HepG2 (cell line): ENCODE data around the gene ARHGEF7. TPM values are rescaled to one million over a fixed set of nuclear protein-coding genes. Genes with fewer than 3 reads are reported as not detected.

Source experiments
- AHDC1 ChIP-seq: sonication (generic); formaldehyde crosslinking; IDR thresholded peaks from 2 replicates; pipeline ENCODE4 v1.5.1; 2020; ENCODE audit warnings: mild to moderate bottlenecking, missing genetic modification reagents, borderline replicate concordance
- HDAC2 ChIP-seq: sonication (generic); formaldehyde crosslinking; IDR thresholded peaks from 2 replicates; pipeline ENCODE4 v1.4.0; 2020; ENCODE audit warnings: missing genetic modification reagents
- RNF219 ChIP-seq: sonication (generic); formaldehyde crosslinking; IDR thresholded peaks from 2 replicates; pipeline ENCODE4 v1.5.0; 2020; ENCODE audit warnings: mild to moderate bottlenecking, missing genetic modification reagents
- TAF1 ChIP-seq: sonication (generic); formaldehyde crosslinking; IDR thresholded peaks from 2 replicates; pipeline ENCODE4 v1.4.0; 2020; ENCODE audit warnings: missing genetic modification reagents
- TMF1 ChIP-seq: sonication (generic); formaldehyde crosslinking; IDR thresholded peaks from 2 replicates; pipeline ENCODE4 v1.8.1; 2022; ENCODE audit warnings: low read depth, missing genetic modification reagents
- ZFP62 ChIP-seq: sonication (generic); formaldehyde crosslinking; IDR thresholded peaks from 2 replicates; pipeline ENCODE4 v1.4.0; 2020; ENCODE audit warnings: missing genetic modification reagents
- ZMYM4 ChIP-seq: sonication (generic); formaldehyde crosslinking; IDR thresholded peaks from 2 replicates; pipeline ENCODE4 v1.8.1; 2023; ENCODE audit warnings: mild to moderate bottlenecking, missing genetic modification reagents
- ZNF407 ChIP-seq: sonication (generic); formaldehyde crosslinking; IDR thresholded peaks from one replicate; pipeline ENCODE4 v1.5.1; 2020; ENCODE audit warnings: mild to moderate bottlenecking, missing genetic modification reagents; ENCODE audit errors: not compliant biosample characterization
- ZNF619 ChIP-seq: sonication (generic); formaldehyde crosslinking; IDR thresholded peaks from 2 replicates; pipeline ENCODE4 v1.4.0; 2020; ENCODE audit warnings: mild to moderate bottlenecking, missing genetic modification reagents
- ZNF792 ChIP-seq: IDR thresholded peaks from 2 replicates; pipeline ENCODE4 v1.6.1; 2016
- polyA plus RNA-seq, 8 experiments: library from polyadenylated mRNA; depleted of rRNA in 3 of 8; stranded (reverse) in 7 of 8; unstranded in 1 of 8; fragments of >200 nt; fragmentation: Illumina TruSeq in 4 of 8; extraction: Trizol in 4 of 8; gene quantifications; 2 replicates each; pipeline versions ENCODE4 v1.2.1 to v1.2.3, GENCODE V29; 2011 to 2016; ENCODE audit warnings: low read depth in 4 of 8, missing spikeins in 1 of 8, mixed read lengths in 1 of 8; ENCODE audit not compliant: insufficient read depth in 1 of 8
- total RNA-seq, 5 experiments: library from RNA; depleted of rRNA; stranded (reverse); fragments of >200 nt; fragmentation: Illumina TruSeq; extraction: Trizol; gene quantifications; 2 replicates each; pipeline ENCODE4 v1.2.3, GENCODE V29; 2016; ENCODE audit warnings: low read depth in 1 of 5

Gene ARHGEF7
- total and polyA plus RNA-seq, 2 of the 13 experiments (the other 11 are each of a cell fraction or from before 2014, with no cell fraction given), result 15.7 to 22.3 TPM

DNA sequence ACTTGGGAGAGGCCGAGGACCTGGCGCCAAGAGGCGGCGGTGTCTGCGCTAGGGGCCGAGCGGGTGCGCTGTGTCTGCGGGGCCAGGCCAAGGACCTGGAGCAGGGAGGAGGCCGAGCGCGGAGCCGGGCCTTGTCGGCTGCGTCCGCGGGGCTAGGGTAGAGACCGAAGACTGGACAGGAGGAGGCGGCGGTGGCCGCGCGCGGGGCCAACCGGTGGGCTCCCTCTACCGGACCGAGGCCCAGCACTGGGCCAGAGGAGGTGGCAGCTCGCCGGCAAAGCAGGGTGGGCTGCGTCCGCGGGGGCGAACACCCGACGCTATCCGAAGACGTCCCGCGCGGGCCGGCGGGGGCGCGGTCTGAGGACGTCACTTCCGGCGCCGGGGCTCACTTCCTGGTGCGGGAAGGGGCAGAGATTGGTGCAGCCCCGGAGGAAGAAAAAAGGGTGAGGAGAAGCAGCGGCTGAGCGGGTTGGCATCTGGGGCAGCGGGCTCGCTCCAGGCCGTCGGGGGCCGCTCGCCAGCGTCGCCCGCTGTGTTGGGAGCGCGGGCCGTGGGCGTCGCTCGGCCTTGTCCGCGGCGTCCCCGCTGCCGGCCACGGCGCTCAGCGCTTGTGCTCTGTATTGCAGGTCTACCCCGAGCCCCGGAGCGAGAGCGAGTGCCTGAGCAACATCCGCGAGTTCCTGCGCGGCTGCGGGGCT is 38.3 kb downstream of the ARHGEF7 start (continued):
- TF ChIP-seq ZNF407 (CRISPR knock-in tag) (peak; percentile 70), ZNF792 (CRISPR knock-in tag) (peak; percentile 61; the same call in 1 of the 2 replicates), ZNF619 (CRISPR knock-in tag) (no peak), HDAC2 (CRISPR knock-in tag) (peak; percentile 83), ZMYM4 (CRISPR knock-in tag) (peak; percentile 95), AHDC1 (no peak), RNF219 (no peak; the same call in 1 of the 2 replicates), TMF1 (CRISPR knock-in tag) (peak; percentile 7; the same call in 1 of the 2 replicates), TAF1 (peak; percentile 79), ZFP62 (CRISPR knock-in tag) (no peak)
